Measurements from ENCODE around the gene SUMO2. TPM values are rescaled to one million over a fixed set of nuclear protein-coding genes. Genes with fewer than 3 reads are reported as not detected.

Gene SUMO2
- total RNA-seq, 1 experiment from 2014 or later = 616 TPM

- Histone ChIP-seq H3K27me3 (ENCODE audit: control insufficient read depth, insufficient read depth, low read length) (no peaks in the 10 kb centered on the region), H3K9me3 (ENCODE audit: control insufficient read depth, insufficient read depth, low read depth, low read length) (no peaks in the 10 kb centered on the region), H3K36me3 (ENCODE audit: control insufficient read depth, insufficient read depth, low read length) (no peaks in the 10 kb centered on the region), H3K27ac (ENCODE audit: low read length) (no peak overlapping the region), H3K4me1 (ENCODE audit: control insufficient read depth, insufficient read depth, low read length) (no peaks in the 10 kb centered on the region), H3K4me3 (ENCODE audit: low read depth in 2 of 2, low read length in 2 of 2) (no peak overlapping the region)
- BruUV-seq (replicated peaks) = no TSS peak
- ChIA-PET POLR2A (no interaction called here), CTCF (no interaction called here)
- TF ChIP-seq SIN3A (IDR thresholded peaks at IDR 0.05; ENCODE audit: borderline replicate concordance, insufficient read depth, low read depth, low read length) (no peak), REST (IDR thresholded peaks at IDR 0.05; ENCODE audit: insufficient read depth in 1 of 2, low read depth in 2 of 2, low read length in 1 of 2) (no peak), POLR2AphosphoS5 (IDR thresholded peaks at IDR 0.05; ENCODE audit: low read depth, low read length) (no peak), CTCF (IDR thresholded peaks at IDR 0.05) (no peak), TCF7L2 (IDR thresholded peaks at IDR 0.05; ENCODE audit: low read depth, low read length) (no peak)
- ATAC-seq (no peak), DNase-seq (ENCODE audit: low read depth, low spot score) (no peak)
- intact Hi-C loops (cut with micrococcal nuclease; ENCODE audit: unreplicated experiment) = no loop called here
- in situ Hi-C loops (cut with HindIII; ENCODE audit: low pct_unique_long_range_greater_than_20kb, low sequenced_read_pairs) = no loop called here
Observed at GRCh38 chr17:75194879-75195278, 12.1 kb upstream of the SUMO2 start.

- BruUV-seq (replicated peaks) = no TSS peak
- H3K9me3 ChIP-seq (ENCODE audit: control insufficient read depth, insufficient read depth, low read depth, low read length) = no peaks in the 10 kb centered on the region
- intact Hi-C loops (cut with micrococcal nuclease; ENCODE audit: unreplicated experiment) (no loop called here), in situ Hi-C loops (cut with HindIII; ENCODE audit: low pct_unique_long_range_greater_than_20kb, low sequenced_read_pairs) (no loop called here)
- no peak for TF ChIP-seq TCF7L2 (IDR thresholded peaks at IDR 0.05; ENCODE audit: low read depth, low read length)
- no peak for TF ChIP-seq CTCF (IDR thresholded peaks at IDR 0.05)
- TF ChIP-seq REST (IDR thresholded peaks at IDR 0.05; ENCODE audit: insufficient read depth in 1 of 2, low read depth in 2 of 2, low read length in 1 of 2) = no peak
- no peak for TF ChIP-seq SIN3A (IDR thresholded peaks at IDR 0.05; ENCODE audit: borderline replicate concordance, insufficient read depth, low read depth, low read length)
- TF ChIP-seq POLR2AphosphoS5 (IDR thresholded peaks at IDR 0.05; ENCODE audit: low read depth, low read length) = no peak
- no peaks in the 10 kb centered on the region for H3K36me3 ChIP-seq (ENCODE audit: control insufficient read depth, insufficient read depth, low read length)
- H3K27me3 ChIP-seq (ENCODE audit: control insufficient read depth, insufficient read depth, low read length) = no peaks in the 10 kb centered on the region
- no peaks in the 10 kb centered on the region for H3K4me1 ChIP-seq (ENCODE audit: control insufficient read depth, insufficient read depth, low read length)
- ATAC-seq (no peak), DNase-seq (ENCODE audit: low read depth, low spot score) (no peak)
- ChIA-PET POLR2A (interaction anchor here (0.6 kb wide), 1 partner anchor 145 kb away, joined by 6 read pairs; the partner anchor contains the start of genes ATP5PD and KCTD2), CTCF (interaction anchor here (0.6 to 1.6 kb wide), 2 partner anchors 10 to 37 kb away, joined by 4 to 9 read pairs; no protein-coding TSS in a partner anchor)
- H3K4me3 ChIP-seq (ENCODE audit: low read depth in 2 of 2, low read length in 2 of 2) = no peak overlapping the region
- no peak overlapping the region for H3K27ac ChIP-seq (ENCODE audit: low read length)
Observed at GRCh38 chr17:75191584-75191983, 8.8 kb upstream of the SUMO2 start.
